Activated T-cell treated with anti-CD3 and anti-CD28 coated beads for 24 hours (primary cell): ENCODE data around the gene ZNF260.

ENCODE experiments used
- DNase-seq: peaks from one replicate; pipeline ENCODE4 v3.0.0-alpha.2; 2020; ENCODE audit warnings: low read depth

The ZNF260 gene

DNA sequence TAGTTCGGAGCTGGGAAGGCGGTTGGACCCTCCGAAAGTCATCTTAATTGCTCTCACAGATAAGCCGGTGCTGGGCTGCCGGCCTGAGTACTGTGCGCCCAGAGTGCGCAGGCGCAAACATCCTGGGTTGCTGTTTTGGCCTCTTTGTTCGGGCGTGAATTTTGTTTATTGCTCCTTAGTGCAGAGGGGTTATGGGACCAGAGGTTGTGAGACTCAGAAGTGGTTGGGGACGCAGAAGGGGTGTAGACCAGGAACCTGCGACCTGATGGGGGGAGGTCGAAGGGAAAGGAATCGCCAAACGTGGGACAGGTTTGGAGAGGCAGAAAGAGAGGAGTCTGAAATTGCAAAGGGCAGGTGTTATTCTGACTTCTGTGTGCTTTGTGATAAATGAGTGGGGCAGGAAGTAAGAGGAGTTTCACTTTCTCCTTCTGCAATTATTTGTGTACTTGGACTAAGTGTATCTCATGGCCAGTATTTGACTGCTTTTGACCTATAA lies 38.1 kb downstream of the ZNF260 start:
- no peak for DNase-seq

GRCh38 chr19:36489118-36489919 lies 38.8 kb downstream of the ZNF260 start, which contains the start of gene ZNF566:
ZNF566 (minus strand) TSS chr19:36489561; CDS start chr19:36476557, 13,004 bp downstream.
- DNase-seq: peak; percentile 92

DNA sequence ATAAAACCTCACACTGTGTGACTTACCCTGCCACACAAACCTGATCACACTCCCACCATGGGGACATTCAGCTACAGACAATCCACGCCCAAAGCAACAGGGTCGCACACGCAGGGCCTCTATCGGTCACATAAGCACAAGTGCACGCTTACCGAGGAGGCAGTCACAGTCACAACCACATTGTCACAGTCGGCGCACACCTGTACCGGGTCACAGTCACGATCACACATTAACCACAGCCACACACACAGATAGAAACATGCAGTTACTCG lies 39.3 kb downstream of the ZNF260 start:
- peak; percentile 47 for DNase-seq

DNA sequence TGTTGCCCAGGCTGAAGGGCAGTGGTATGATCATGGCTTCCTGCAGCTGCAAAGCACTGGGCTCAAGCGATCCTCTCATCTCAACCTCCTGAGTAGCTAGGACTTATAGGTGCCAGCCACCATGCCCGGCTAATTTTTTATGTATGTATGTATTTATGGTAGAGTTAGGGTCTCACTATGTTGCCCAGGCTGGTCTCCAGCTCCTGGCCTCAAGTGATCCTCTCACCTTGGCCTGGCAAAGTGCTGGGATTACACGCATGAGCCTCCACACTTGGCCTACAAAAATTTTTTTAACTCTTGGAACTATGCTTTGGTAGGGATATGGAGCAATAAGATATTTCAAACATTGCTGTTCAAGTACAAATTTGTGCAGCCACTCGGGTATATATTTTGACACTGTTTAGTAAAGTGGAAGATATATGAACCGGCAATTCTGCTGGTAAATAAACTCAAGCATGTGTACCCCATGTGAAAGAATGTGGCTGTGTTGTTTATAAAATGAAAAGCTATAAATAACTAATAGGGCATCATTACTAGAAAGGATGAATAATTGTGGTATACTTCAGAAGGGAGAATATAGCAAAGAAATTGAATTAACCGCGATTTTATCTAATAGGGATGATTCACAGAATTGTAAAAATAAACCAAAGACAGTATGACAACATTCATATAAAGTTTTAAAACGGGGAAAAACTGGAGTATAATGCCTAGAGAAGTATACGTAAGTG lies 39.8 kb downstream of the ZNF260 start:
- no peak for DNase-seq

DNA sequence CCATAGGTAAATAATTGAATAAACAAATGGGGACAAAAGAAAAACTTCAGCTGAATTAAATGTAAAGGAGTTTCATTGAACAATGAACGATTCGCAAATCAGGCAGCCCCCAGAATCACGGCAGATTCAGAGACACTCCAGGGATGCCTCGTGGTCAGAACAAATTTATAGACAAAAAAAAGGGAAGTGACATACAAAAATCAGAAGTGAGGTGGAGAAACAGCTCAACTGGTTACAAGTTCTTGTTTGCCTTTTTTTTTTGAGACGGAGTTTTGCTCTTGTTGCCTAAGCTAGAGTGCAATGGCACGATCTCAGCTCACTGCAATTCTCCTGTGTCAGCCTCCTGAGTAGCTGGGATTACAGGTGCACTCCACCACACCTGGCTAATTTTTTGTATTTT lies 44.4 kb downstream of the ZNF260 start:
- DNase-seq: no peak

DNA sequence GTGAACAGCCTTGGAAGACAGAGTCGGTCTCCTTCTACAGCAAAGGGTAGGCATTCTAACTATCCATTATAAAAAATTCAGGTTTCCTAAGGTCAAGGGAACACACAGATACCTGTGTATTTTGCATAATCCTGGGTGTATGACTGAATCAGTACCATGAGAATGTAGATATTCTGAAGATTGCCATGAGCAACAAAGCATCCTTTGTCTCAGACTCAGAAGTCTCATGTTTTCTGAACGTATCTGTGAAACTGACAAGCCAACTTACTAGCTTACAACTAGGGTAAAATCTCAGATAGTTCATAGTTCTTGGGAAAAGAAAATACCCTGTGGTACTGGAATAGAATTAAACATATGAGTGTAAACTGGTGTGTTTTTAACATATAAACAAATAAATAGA lies 45.2 kb downstream of the ZNF260 start:
- DNase-seq: no peak
